DND-41 (cell line): Measurements from ENCODE around the gene FGF12.

Experiments used
- ATAC-seq: fragments of 200-7000 bp; cut with Tn5 transposase; 3 replicates; pipeline ENCODE4 v1.9.1; 2021; ENCODE audit warnings: low read depth; ENCODE audit not compliant: insufficient read depth
- DNase-seq: peaks from one replicate; pipeline ENCODE4 v3.0.0-alpha.2; 2020
- H2AFZ ChIP-seq: 2 replicates; pipeline ENCODE4 v1.6.0; 2012; ENCODE audit warnings: low read depth, low read length
- H3K27ac ChIP-seq: 2 replicates; pipeline ENCODE4 v1.5.1; 2012; ENCODE audit warnings: low read length, inconsistent platforms
- H3K27me3 ChIP-seq: fragments of 200-600 bp; sonication (generic); 2 replicates; pipeline ENCODE4 v1.6.0; 2012; ENCODE audit warnings: low read length, mild to moderate bottlenecking, inconsistent platforms; ENCODE audit not compliant: insufficient read depth, poor library complexity
- H3K36me3 ChIP-seq: 2 replicates; pipeline ENCODE4 v1.5.1; 2012; ENCODE audit warnings: low read length, inconsistent platforms; ENCODE audit not compliant: insufficient read depth
- H3K4me1 ChIP-seq: 2 replicates; pipeline ENCODE4 v1.5.1; 2012; ENCODE audit warnings: mild to moderate bottlenecking, low read length; ENCODE audit not compliant: insufficient read depth
- H3K4me2 ChIP-seq: 2 replicates; pipeline ENCODE4 v1.6.0; 2012; ENCODE audit warnings: mild to moderate bottlenecking, moderate library complexity, low read length, inconsistent platforms; ENCODE audit not compliant: insufficient read depth
- H3K4me3 ChIP-seq, 2 experiments: fragments of 200-600 bp in 1 of 2; shearing (Covaris generic) in 1 of 2; 2 replicates each; pipeline ENCODE4 v1.5.1; 2012 to 2016; ENCODE audit warnings: inconsistent platforms in 2 of 2, low read length in 2 of 2, mild to moderate bottlenecking in 2 of 2, low read depth in 1 of 2, moderate library complexity in 1 of 2
- H3K79me2 ChIP-seq: 2 replicates; pipeline ENCODE4 v1.6.0; 2012; ENCODE audit warnings: low read length, inconsistent platforms; ENCODE audit not compliant: insufficient read depth
- H3K9ac ChIP-seq: 2 replicates; pipeline ENCODE4 v1.6.0; 2012; ENCODE audit warnings: low read depth, mild to moderate bottlenecking, inconsistent platforms, low read length, moderate library complexity
- H3K9me3 ChIP-seq: 2 replicates; pipeline ENCODE4 v1.5.1; 2012; ENCODE audit warnings: low read length, moderate library complexity, mild to moderate bottlenecking, inconsistent platforms; ENCODE audit not compliant: insufficient read depth, severe bottlenecking
- H4K20me1 ChIP-seq: 2 replicates; pipeline ENCODE4 v1.6.0; 2012; ENCODE audit warnings: low read length; ENCODE audit not compliant: insufficient read depth
- EZH2 ChIP-seq: IDR thresholded peaks from 3 replicates; pipeline ENCODE4 v1.6.1; 2012; ENCODE audit warnings: borderline replicate concordance, low read depth, mild to moderate bottlenecking, moderate library complexity, low read length, inconsistent platforms; ENCODE audit not compliant: severe bottlenecking
- TF ChIP-seq, protein P1 (sequence below): IDR thresholded peaks from 2 replicates; pipeline ENCODE4 v1.5.1; 2012; ENCODE audit warnings: borderline replicate concordance, low read length, moderate library complexity, mild to moderate bottlenecking; ENCODE audit not compliant: poor library complexity, severe bottlenecking; ENCODE audit errors: extremely low read depth

The FGF12 gene

DNA sequence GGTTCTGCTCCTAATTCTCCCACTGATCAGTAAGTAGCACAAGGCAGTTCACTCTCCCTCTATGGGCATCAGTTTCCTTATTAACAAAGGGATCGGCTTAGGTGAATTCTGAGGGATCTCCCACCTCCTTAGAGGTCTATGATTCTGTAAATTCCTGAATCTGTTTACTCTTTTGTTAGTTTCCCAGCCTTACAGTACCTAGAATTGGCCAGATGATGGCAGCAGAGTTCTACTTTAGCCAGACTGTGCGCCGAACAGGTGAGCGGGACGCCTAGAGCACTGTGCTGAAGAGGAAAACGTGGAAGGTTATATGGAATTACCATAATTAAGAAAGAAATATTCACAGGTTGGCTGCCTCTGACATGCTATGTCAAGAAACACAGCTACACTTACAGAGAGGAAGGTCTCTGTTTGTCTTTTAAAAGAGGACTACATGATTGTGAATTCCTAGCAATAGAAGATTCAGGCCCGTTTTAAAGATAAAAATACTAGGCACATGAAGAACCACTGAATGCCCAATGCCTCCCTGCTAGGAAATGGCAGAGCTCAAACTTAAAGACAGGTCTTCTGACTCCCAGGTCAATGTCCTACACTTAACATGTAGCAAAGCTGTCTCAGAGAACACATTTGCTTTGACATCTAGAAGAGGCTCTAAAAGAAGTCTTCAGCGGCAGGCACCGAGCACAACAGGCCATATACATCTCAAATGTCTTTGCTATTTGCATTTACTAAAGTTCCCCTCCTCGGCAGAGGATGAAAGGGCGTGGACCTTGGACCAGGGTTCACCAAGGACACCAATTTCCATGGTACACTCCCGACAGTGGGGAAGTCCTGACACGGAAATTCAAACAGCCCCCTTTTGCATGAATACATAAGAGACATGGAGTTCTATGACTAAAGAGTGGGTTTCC lies 259.9 kb downstream of the FGF12 start:
- Histone ChIP-seq H3K4me1 (no peaks in the 10 kb centered on the region), H3K36me3 (no peaks in the 10 kb centered on the region), H3K9ac (no peak overlapping the region), H3K79me2 (no peaks in the 10 kb centered on the region), H3K4me3 (no peak overlapping the region), H3K27me3 (no peaks in the 10 kb centered on the region), H3K27ac (no peak overlapping the region), H3K4me2 (no peak overlapping the region), H2AFZ (no peak overlapping the region), H4K20me1 (no peaks in the 10 kb centered on the region), H3K9me3 (no peaks in the 10 kb centered on the region)
- ATAC-seq (peak; percentile 79), DNase-seq (peak; percentile 49)
- TF ChIP-seq EZH2: no peak
- TF ChIP-seq, protein P1, sequence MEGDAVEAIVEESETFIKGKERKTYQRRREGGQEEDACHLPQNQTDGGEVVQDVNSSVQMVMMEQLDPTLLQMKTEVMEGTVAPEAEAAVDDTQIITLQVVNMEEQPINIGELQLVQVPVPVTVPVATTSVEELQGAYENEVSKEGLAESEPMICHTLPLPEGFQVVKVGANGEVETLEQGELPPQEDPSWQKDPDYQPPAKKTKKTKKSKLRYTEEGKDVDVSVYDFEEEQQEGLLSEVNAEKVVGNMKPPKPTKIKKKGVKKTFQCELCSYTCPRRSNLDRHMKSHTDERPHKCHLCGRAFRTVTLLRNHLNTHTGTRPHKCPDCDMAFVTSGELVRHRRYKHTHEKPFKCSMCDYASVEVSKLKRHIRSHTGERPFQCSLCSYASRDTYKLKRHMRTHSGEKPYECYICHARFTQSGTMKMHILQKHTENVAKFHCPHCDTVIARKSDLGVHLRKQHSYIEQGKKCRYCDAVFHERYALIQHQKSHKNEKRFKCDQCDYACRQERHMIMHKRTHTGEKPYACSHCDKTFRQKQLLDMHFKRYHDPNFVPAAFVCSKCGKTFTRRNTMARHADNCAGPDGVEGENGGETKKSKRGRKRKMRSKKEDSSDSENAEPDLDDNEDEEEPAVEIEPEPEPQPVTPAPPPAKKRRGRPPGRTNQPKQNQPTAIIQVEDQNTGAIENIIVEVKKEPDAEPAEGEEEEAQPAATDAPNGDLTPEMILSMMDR: peak; percentile 87

DNA sequence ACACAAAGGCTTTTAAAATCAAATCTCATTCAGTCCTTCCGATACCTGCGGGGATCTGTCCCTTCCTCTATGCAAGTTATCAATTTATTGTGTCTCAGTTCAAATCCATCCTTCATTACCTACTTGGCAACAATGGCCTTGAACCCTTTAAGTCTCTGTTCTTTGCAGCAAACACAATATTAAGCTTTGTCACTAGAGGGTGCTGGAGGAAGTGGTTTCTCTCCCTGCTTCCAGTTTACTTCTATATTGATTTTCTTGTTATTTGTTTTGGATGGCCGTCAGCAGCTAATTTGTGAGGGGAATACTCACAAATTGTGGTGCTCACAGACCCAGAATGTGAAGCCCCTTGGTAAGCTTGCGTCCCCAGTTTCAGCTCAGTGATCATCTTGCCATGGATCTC lies 278.3 kb downstream of the FGF12 start:
- ATAC-seq: no peak
- no peak overlapping the region for H3K4me2 ChIP-seq
- DNase-seq: no peak

DNA sequence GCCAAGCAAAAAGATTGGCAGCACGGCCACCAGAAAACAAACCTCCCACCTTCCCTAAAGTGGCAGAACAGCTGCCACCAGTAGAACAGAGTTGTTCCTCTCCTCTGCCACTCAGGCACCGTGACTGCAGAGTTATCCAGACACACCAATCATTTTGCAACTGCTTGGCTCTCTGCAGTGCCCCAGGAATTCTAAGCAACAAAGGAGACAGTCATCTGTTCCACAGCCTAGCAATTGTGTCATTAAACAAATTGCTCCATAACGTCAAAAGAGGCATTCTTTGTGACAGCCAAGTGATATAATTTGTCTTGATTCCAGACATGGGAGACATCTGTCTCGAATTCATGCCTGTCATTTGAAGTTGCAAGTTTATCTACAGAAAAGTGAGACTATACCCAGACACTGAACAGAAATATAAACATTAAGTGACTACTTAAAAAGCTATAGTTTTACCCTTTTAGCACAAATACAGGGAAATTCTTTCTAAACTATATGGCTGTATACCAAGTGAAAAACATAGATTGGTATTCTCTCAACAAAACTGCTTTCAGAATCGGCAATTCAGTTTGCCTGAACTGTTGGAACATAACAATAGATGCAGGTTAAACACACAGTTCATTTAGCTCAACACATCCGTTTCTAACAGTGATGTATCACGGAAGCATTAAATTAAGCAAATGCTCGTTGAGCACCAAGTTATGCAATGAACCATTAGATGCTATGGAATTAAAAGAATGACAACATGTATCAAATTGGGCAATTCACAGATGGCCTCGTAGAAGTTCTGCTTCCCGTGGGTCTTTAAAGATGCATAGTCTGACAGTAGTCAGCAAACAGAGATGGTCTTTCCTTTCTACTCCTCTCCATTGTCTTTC lies 281.3 kb downstream of the FGF12 start:
- ATAC-seq: no peak
- no peak for DNase-seq
- Histone ChIP-seq H3K4me1 (no peaks in the 10 kb centered on the region), H3K4me3 (no peak overlapping the region), H2AFZ (no peak overlapping the region), H3K27ac (no peak overlapping the region), H3K4me2 (no peak overlapping the region), H3K79me2 (no peaks in the 10 kb centered on the region), H3K36me3 (no peaks in the 10 kb centered on the region), H3K27me3 (no peaks in the 10 kb centered on the region), H3K9ac (no peak overlapping the region), H4K20me1 (no peaks in the 10 kb centered on the region), H3K9me3 (no peaks in the 10 kb centered on the region)
- TF ChIP-seq, protein P1: no peak
- no peak for TF ChIP-seq EZH2

More for the DNA sequence above, 278.3 kb downstream of the FGF12 start:
- H3K9me3 ChIP-seq: no peaks in the 10 kb centered on the region
- no peak overlapping the region for H2AFZ ChIP-seq
- H3K4me3 ChIP-seq: no peak overlapping the region
- H4K20me1 ChIP-seq: no peaks in the 10 kb centered on the region
- H3K79me2 ChIP-seq: no peaks in the 10 kb centered on the region
- no peaks in the 10 kb centered on the region for H3K36me3 ChIP-seq
- no peak overlapping the region for H3K9ac ChIP-seq
- no peak overlapping the region for H3K27ac ChIP-seq
- H3K27me3 ChIP-seq: no peaks in the 10 kb centered on the region
- TF ChIP-seq, protein P1: peak; percentile 43
- TF ChIP-seq EZH2: no peak
- H3K4me1 ChIP-seq: no peaks in the 10 kb centered on the region
